NCI-H345 (cell line): Measurements from ENCODE around the gene TBCC.
A peak's percentile ranks its signal among the peaks of the same experiment; 100 is the strongest.
"Not testable (repeated sequence)": the region's sequence is repeated elsewhere in the genome, so short reads cannot be mapped to it uniquely, and the experiment has no call there.

ENCODE experiments used
- DNase-seq: peaks from one replicate; lab custom pipeline; 2025; lab: John Stamatoyannopoulos, UW

The TBCC gene

DNA sequence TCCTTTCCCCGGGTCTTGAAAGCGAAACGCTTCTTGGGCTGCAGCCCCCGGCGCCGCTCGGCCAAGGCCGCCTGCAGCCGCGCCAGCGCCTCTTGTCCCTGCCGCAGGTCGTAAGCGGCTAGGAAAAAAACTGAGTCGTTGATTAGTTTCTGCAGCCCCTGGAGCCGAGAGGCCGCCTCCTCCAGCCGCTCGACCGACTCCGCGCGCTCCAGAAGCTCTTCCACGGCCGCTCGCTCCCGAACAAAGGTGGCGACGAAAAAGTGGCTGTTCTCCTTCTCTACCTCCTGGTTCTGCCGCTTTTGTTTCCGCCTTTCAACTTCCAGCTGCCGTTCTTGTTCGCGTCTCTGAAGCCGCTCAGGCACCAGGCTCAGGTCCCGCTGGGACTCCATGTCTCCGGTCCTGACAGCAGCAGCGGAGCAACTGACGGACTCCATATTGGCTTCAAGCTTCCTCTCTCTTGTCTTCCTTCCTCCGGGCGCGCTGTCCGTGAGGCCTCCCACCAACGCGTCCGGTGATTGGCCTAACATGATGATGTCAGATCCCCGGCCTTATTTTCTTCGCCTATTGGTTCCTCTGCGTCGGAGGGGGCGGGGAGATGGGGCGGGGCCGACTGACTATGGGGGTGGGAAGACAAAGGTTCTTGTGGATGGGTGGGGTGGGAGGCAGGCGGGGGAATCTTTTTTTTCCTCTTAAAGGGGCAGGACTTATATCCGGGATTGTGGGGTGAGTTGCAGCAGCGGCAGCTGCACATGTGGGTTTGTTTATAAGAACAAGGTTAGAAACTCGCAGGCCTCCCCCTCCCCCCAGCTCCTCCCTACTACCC, at the start of gene TBCC:
Gene TBCC, minus strand, starts transcription at position 464 of the 823 bp plus-strand sequence. Its CDS starts 30 bp downstream, at position 434.
- DNase-seq: peak; percentile 98

DNA sequence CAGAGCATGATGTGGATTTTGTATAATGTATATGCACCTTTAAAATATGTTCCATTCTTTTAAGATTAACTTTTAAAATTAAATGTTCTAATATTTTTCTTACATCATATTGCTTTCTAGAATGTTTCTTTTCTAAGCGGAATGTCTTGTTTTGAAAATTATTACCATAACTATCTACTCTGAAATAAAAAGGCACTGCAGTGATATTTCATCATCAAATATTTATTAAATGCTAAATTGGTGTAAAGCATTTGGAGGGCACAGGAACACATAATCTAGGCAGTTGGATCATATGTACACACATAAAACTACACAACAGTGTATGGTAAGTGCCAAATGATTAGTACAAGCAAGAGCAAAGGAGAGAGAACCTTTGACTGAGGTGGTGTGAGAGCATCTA, 49.7 kb upstream of the TBCC start:
- DNase-seq: no peak

GRCh38 chr6:42791706-42792320, 45.9 kb upstream of the TBCC start:
- DNase-seq: peak; percentile 86

DNA sequence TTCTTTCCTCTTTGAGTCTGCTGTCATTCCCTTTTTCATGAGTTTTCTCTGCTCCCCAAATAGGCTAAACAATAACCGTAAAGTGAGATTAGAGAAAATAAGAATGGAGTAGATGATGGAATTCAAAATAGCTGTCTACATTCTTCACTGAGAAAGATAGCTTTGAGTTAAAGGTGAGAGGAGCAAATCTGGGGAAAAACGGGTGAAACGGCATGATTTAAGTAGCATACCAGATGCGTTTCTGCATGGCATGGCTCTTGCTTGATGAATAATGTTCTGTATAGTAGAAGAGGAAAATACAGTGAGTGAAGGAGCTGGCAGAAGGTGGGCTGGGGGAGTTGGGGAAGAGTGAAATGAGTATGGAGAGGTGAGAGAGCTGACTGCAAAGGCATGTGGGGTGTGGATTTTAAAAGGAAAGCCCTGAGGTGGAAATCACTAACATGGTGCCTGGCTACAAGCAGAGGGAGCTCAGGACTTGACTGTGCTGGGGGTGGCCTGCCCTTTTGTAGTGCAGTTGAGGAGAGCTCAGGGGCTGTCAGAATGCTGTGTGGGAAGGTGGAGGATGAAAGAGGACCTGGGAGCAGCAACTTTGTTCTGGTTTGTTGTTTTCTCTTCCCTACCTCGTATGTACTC, 44.8 kb upstream of the TBCC start:
- peak; percentile 11 for DNase-seq

GRCh38 chr6:42788671-42789070, 42.8 kb upstream of the TBCC start:
- no peak for DNase-seq

DNA sequence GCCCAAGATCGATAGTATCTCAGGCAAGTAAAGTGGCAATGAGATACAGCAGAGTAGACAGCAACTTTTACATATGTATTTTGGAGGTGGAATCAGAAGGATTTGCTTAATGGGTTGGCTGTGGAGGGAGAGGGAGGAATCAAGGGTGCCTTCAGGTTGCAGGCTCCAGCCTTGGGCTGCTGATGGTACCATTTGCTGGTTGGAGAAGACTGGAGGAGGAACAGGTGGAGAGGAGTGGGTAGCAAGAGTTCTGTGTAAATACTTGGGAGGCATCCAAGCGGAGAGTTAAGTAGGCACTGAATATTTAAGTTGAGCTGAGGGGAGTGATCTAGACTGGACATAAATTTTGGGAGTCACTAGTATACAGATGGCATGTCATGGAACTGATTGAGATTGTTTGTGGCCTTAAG, 41.2 kb upstream of the TBCC start:
- peak; percentile 14 for DNase-seq

DNA sequence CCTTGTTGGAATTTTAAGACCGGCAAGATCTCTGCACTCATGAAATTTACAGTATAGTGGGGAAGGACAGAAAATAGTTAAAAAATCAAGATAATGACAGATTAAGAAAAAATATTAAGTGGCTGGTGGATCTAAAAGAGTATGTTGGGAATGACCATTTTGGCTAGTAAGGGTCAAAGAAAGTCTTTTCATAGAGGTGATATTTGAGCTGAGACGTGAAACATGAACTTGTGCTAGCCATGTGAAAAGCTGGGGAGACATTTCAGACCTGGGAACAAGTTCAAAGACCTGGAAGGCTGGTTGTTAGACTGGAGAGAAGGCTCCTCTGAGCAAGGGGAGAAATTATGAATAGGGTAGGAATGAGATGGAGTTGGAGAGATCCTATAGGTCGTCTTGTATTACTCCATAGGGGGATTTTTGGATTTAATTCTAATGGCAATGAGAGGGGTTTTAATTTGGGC, 40.7 kb upstream of the TBCC start:
- DNase-seq: no peak

DNA sequence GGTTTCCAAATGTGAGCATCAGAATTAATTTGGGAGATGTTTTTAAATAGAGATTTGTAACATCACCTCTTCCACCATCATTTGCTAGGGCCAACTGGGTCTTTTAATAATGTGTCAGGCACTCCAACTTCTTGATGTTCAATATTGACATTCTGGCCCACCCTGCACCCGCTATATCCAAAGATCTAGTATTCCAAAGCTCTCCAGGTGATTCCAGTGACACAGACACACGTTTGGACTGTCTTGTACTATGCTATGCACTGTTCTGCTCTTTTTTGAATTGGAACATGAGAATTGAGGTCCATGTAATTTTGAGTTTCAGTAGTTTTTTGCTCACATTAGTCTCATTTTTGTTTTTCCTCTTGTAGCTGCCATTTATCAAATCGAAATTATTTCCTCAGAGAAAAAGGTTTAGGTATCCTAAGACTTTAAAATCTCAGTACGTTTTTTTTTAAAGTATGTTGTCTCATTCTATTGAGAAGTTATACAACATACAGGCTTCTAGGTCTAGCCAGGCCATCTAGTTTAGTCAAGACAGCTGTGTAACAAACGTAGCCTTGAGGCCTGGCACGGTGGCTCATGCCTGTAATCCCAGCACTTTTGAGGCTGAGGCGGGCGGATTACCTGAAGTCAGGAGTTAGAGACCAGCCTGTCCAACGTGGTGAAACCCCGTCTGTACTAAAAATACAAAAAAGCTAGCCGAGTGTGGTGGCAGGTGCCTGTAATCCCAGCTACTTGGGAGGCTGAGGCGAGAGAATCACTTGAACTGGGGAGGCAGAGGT, 39.0 kb upstream of the TBCC start:
- no peak for DNase-seq

- DNase-seq: peak; percentile 11
These were observed 38.2 kb upstream of the TBCC start for GRCh38 chr6:42783876-42784642.

GRCh38 chr6:42783177-42783875, 37.4 kb upstream of the TBCC start:
- peak; percentile 79 for DNase-seq

DNA sequence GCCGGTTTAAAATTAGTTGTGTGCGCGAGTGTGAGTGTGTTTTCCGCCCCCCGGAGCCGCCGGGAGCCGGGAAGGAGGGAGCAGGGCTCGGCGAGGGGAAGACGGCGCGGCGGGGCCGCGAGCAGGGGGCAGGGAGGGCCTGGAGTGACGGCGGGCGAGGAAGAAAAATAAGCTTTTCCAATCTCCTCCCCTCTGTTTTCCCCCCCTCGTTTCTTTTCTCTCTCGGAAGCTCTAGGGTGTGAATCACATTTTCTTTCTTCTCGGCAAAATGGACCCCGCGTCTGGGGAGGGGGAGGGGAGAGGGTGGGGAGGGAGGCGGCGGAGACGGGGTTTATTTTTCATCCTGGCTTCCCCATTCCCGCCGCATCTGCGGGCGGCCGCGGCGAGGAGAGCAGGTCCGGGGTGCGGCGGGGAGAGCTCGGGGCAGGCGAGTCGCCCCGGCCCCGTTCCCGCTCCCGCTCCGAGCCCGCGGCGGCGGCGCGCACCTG, 36.8 kb upstream of the TBCC start:
- DNase-seq: peak; percentile 81

DNA sequence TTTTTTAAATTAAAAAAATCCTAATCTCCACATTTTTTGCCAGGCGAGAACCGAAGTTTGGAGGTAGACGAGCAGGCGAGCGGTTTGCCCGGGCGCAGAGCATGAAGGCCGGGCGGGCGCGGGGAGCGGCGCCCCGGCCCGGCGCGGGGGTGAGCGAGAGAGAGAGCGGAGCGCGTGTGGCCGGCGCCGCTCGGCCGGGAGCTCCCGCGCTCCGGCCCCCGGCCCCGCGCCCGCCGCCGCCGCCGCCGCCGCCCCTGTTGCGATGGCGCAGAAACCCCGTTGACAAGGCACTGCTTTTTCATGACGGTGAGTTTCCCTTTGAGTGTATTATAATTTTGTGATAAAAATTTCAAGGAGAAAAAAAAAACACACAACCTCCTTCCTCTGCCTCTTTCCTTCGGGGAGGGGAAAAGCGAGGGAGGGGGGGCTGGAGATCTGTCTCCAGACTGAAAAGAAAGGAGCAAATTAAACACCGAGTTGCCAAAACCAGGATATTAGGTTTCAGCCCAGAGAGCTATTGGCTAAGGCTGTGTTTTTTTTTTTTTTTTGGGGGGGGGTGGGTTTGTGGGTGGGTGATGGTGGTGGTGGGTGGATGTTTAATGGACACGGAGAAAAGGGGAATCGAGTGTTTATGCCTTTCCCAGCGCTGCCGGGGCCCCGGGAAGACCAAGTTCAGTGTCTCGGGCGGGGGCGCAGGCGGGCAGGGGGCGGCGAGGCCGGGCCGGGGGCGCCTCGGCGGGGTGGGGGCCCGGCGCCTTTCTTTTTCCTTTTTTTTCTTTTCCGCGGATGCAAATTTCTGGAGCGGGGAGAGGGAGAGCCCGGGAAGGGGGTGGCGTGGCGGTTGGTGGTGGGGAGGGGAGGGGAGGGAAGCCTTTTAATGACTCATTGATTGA, 36.1 kb upstream of the TBCC start, which contains the start of gene BICRAL:
Gene BICRAL, plus strand, starts transcription at position 257 of the 893 bp plus-strand sequence. CDS start 39,971 bp downstream, outside the sequence.
- peak; percentile 69 for DNase-seq

- DNase-seq: no peak
These were observed 35.6 kb upstream of the TBCC start for GRCh38 chr6:42781546-42781795.

GRCh38 chr6:42779521-42779920, 33.6 kb upstream of the TBCC start:
- no peak for DNase-seq

DNA sequence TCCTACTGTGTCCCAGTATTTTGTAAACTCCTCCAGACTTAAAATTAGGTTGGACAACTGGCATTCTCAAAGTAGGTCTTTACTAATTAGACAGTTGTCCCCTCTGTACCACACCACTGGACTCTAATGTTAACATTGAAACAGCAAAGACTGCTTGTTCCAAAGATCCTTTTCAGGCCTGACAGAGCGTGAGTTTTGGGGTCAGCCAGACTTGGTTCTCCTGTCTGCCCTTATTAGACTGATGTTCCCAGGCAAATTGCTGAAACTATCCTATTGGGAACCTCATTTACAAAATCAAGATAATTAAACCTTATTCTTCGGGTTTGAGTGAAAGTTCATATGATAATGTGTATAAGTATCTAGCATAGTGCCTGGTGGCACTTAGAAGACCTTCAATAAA, 32.2 kb upstream of the TBCC start:
- DNase-seq: no peak

DNA sequence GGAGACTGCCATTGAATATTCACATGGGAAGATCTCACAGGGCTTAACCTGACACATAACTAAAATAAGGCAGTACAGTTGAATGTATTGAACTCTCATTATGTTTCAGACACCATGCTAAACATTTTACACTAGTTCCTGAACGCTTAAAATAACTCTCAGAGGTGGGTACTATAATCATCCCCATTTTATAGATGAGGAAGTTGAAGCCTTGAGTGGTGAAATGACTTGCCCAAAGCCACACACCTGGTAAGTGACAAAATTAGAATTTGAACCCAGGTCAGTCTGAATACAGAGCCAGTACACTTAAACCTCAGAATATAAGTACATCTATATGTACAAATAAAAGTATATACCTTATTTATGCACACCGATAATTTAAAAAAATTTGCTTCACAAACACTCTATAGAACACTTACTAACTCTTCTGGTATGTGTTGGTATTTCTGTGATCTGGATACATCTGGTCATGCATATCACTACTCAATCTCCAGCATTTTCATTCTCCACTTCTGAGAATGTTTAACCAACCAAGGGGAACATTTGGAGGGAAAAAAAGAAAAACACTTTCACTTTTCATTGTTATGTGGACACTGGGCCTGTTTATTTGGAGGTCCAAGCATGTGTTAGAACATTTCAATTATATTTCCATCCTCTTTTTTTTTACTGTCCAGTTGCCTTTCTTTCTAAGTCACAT, 31.4 kb upstream of the TBCC start:
- DNase-seq: no peak

DNA sequence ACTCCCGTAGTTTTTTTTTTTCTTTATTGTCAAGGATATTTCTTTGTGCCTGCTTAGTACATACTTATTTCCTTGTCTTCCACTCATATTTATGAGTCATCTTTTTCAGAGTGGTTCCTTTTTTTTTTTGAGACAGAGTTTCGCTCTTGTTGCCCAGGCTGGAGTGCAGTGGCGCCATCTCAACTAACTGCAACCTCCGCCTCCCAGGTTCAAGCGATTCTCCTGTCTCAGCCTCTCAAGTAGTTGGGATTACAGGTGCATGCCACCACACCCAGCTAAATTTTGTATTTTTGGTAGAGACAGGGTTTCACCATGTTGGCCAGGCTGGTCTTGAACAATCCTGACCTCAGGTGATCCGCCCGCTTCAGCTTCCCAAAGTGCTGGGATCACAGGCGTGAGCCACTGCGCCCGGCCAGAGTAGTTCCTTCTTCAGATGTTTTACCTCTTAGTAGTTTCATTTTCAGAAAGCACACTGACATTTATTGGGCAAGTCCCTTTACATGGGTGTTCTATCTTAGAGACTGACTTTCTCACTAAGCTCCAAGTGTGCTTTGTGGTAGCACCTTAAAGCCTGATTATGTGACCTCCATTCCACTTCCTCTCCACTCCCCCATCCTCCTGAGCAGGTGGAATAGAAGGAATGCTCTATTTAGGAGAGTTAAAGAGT, 29.1 kb upstream of the TBCC start:
- not testable (repeated sequence) for DNase-seq

GRCh38 chr6:42774201-42774600, 28.3 kb upstream of the TBCC start:
- DNase-seq: no peak

GRCh38 chr6:42771741-42772100, 25.8 kb upstream of the TBCC start:
- DNase-seq: no peak
